ENCODE measurements around the gene C2orf69.

GRCh38 chr2:199968126-199968525, 57.0 kb downstream of the C2orf69 start:
- TF ChIP-seq CTCF (IDR thresholded peaks at IDR 0.05) (no peak), POLR2A (IDR thresholded peaks at IDR 0.05) (no peak), EP300 (IDR thresholded peaks at IDR 0.05) (no peak)

All from ovary (tissue), 3 donors.